NCI-H2107 (cell line): ENCODE measurements around the gene CCDC171.

Experiments used
- DNase-seq: peaks from one replicate; lab custom pipeline; 2025; lab: John Stamatoyannopoulos, UW

CCDC171 gene

DNA sequence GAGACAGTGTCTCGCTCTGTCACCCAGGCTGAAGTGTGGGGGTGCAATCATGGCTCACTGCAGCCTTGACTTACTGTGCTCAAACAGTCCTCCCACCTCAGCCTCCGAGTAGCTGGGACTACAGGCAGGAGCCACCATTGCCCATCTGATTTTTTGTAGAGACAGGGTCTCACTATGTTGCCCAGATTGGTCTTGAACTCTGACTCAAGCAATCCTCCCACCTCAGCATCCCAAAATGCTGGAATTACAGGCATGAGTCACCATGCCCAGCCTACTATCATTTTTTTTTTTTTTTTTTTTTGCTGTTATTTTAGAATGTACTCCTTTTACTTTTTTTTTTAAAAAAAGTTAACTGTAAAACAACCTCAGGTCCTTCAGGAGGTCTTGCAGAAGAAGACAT lies 449.0 kb downstream of the CCDC171 start:
- DNase-seq = no peak

DNA sequence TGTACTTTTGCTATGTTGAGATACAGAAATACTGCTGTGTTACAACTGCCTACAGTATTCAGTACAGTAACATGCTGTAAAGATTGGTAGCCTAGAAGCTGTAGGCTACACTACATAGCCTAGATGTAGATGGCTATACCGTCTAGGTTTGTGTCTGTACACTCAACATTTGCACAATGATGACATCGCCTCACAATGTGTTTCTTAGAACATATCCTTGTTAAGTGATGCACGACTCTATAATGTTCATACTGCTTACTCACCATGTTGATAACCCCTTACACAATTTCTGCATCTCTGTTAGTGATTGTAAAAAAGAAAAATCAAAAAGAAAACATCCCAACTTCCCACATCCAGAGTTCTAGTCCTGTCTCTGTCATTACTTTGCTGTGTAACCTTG lies 450.0 kb downstream of the CCDC171 start:
- DNase-seq = no peak

DNA sequence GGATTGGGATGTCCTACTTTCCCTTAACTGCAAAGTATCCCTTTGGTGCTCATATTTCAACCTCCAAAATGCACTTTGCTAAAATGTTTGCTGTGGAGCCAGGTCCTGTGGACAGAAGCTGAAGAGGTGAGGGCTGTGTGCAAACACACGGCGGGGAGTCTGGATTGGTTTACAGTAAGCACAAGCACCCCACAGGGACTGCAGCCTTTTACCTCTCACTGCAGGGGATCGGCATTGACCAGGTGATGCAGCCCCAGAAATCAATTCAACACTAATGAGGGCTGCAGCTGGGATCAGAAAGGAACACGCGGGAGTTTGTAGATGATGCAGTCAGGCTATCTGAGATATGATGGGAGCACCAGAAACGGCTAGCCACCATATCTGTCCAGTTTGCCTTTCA lies 450.9 kb downstream of the CCDC171 start:
- peak; percentile 64 for DNase-seq

DNA sequence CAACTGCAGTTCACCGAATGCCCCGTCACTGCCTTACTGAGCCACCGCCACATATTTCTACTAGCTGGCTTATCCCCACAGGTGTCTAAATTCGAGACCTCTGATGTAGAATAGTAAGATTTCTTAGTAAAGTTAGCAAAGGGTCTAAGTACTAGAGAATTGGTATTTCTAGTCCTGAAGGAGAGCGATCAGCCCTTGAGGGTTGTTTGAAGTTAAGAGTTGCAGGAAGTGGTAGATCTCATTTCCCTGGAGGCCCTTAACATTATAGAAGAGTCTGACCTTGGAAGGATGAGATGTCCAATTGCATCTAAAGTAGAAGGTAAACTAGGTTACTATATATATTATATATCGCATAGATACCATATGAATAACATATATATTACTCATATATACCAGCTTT lies 451.8 kb downstream of the CCDC171 start:
- no peak for DNase-seq

DNA sequence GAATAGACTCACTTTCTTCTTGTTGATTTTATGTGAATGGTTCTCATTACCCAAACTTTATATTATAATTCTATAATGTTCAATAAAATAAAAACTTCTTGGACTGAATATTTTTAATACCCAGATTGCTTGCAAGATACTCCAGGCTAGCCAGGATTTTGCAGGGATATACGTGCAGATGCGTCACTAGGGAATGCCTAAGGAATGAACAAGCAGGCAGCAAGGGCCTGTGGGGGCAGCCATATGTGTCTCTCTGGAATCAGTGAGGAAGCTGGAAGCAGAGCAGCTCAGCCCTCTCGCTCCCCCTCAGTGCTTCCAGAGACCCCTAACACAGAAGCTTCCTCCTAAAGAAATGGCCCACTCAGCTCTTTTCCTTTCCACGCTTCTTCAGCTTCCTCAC lies 457.4 kb downstream of the CCDC171 start:
- DNase-seq = no peak

DNA sequence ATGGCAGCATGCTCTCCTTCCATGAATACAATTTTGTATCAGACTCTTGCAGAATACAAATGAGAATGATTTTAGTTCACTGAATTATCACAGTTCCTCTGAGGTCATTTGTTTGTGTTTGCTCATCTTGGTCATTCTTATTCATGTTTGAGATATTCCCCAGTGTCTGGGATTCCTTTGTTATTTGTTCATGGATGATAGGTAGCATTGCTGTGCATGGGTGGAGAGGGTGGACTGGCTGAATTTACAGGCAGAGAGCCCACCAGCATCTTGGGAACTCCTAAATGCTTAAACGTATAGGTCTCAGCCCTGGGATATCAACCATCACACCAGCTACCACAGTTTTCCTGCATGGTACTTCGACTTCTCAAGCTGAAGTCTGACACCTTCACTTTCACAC lies 459.8 kb downstream of the CCDC171 start:
- no peak for DNase-seq

DNA sequence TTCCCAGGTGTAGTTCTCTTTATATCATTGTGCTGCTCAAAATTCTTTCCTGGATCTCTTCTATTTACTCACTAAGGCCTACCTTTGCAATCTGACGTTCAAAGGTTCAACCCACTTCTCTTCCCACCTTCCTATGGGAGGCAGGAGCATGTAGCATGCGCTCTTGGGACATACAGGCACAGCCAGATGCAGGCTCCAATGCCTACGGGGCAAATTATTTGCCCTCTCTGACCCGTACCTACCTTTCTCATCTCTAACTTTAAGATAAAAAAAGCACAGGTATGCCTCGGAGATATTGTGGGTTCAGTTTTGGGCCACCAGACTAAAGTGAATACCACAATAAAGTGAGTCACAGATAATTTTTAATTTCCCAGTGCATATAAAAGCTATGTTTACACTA lies 460.5 kb downstream of the CCDC171 start:
- DNase-seq = no peak

DNA sequence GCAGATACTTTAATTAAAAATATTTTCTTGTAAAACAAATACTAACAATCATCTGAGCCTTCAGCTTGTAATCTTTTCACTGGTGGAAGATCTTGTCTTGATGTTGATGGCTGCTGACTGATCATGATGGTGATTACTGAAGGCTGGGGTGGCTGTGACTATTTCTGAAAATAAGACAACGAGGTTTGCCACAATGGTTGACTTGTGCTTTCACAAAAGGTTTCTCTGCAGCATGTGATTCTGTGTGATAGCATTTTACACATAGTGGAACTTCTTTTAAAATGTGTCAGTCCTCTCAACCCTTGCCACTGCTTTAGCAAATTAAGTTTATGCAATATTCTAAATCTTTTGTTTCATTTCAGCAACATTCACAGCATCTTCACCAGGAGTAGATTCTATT lies 461.0 kb downstream of the CCDC171 start:
- no peak for DNase-seq

DNA sequence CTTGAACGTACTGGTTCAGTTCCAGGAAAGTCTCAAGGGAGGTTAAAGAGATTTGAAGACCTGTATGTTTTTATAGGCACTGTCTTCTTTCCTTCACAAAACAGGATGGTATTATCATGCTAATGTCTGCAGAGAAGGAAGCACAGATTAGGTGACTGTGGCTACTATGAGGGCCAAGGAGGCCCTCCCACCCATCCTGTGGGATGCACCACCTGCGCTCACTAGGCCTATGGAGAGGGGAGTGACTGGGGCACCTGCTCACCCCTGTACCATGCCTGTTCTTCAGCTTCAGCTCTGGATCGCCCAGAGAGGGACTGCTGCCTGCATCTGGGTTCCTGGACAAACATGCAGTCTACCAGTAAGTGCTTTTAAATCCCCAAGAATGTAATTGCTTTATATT lies 469.4 kb downstream of the CCDC171 start:
- DNase-seq = no peak

DNA sequence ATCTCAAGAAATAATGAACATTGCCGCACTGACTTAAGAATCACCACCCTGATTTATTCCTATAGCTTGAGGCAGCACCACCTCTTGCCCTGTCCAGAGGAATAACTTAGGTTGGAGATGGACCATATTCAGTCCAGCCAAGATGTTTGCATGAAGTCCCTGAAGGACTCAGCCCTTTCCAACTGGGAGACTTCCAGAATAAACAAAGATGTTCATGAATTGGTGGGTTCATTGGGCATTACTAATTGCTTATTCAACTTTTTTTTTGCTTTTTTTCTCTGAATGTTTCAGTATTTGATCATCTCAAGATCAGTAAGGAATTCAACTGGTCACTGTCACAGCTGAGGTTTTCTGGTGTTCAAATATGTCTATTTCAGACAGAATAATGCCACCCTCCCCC lies 470.6 kb downstream of the CCDC171 start:
- DNase-seq = no peak
